ENCODE data around the gene MROH9. TPM values are rescaled to one million over a fixed set of nuclear protein-coding genes. Genes with fewer than 3 reads are reported as not detected.
"Not testable (repeated sequence)": the region's sequence is repeated elsewhere in the genome, so short reads cannot be mapped to it uniquely, and the experiment has no call there.

Gene MROH9
- total RNA-seq, 2 experiments from 2014 or later = not detected

DNA sequence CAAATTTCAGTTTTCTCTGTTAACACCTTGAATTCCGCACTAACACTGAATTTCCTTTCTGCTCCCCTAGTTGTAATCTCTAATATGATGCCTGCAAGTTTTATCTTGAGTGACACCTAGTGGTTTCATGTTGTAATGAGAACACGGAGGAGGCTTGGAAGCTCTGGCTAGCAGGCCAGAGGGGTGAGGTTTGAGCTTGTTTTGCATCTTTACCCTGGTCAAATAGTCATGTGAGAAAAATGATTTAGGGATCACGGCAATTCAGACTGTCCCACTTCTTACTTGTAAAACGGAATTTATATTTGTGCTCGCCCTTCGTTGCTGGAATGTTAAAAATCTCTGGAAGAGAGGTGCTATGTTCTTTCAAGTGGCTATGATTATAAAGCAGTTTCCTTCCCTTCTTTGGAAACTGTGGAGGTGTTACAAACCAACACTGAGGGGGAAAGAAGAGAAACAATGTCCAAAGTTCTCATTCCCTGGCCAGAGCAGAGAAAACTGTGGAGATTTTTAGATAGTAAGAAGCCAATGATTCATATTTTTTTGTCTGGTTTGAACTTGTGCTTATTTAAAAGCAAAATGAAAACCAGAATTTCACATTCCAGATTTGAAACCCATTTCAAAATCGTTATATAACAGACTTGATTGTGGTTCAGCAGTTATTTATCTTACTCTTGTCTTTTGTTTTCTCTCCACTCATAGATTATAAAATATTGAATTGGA, 5.3 kb upstream of the MROH9 start:
- Mint-ChIP-seq H3K27ac (no peak overlapping the region), H3K27me3 (peaks cover 3% of the 10 kb centered on the region), H3K4me3 (no peak overlapping the region), H3K4me1 (no peaks in the 10 kb centered on the region), H3K36me3 (ENCODE audit: low read depth) (no peaks in the 10 kb centered on the region), H3K9me3 (no peaks in the 10 kb centered on the region)
- ChIA-PET CTCF (interaction anchor here (0.8 to 1.4 kb wide), 5 partner anchors 12 to 241 kb away, joined by 3 to 4 read pairs (median 3); no protein-coding TSS in a partner anchor), POLR2A (no interaction called here)
- DNase-seq = peak; percentile 17

GRCh38 chr1:170931650-170932049, 3.7 kb upstream of the MROH9 start:
- Mint-ChIP-seq H3K4me3 (no peak overlapping the region), H3K9me3 (no peaks in the 10 kb centered on the region), H3K27ac (no peak overlapping the region), H3K36me3 (ENCODE audit: low read depth) (no peaks in the 10 kb centered on the region), H3K4me1 (no peaks in the 10 kb centered on the region), H3K27me3 (peaks cover 3% of the 10 kb centered on the region)
- DNase-seq = no peak
- ChIA-PET CTCF (no interaction called here), POLR2A (no interaction called here)

DNA sequence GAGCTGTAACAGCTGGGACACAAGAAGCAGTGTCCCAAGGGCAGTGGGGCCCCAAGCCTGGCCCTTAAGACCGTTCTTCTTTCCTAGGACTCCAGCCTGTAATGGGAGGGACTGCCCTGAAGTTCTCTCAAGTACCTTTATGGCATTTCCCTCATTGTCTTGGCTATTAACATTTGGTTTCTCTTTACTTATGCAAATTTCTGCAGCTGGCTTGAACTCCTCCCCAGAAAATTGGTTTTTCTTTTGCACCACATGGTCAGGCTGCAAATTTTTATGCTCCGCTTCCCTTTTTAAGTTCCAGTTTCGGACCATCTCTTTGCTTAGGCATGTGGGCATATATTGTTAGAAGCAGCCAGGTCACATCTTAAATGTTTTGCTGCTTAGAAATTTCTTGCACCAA, 3.1 kb upstream of the MROH9 start:
- Mint-ChIP-seq H3K4me3 (no peak overlapping the region), H3K9me3 (no peaks in the 10 kb centered on the region), H3K4me1 (no peaks in the 10 kb centered on the region), H3K27ac (no peak overlapping the region), H3K27me3 (peaks cover 3% of the 10 kb centered on the region), H3K36me3 (ENCODE audit: low read depth) (no peaks in the 10 kb centered on the region)
- DNase-seq = no peak
- POLR2A ChIA-PET = no interaction called here
- CTCF ChIA-PET = no interaction called here

DNA sequence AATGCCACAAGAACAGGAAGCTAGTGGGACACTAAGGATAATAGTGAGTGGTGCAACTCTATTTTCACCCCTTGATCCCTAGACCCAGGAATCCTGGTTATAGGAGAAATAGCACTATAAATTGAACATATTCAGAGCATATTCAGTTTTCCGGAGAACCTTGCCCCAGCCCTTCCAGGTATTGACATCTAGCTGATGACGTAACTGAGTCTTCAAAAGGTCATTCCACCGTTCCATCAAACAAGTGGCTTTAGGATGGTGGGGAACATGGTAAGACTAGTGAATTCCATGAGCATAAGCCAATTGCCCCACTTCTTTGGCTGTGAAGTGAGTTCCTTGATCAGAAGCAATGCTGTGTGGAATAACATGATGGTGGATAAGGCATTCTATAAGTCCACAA, 2.9 kb downstream of the MROH9 start:
- ChIA-PET POLR2A (no interaction called here), CTCF (no interaction called here)
- Mint-ChIP-seq H3K9me3 (no peaks in the 10 kb centered on the region), H3K27me3 (peaks cover 4% of the 10 kb centered on the region), H3K36me3 (ENCODE audit: low read depth) (no peaks in the 10 kb centered on the region), H3K27ac (no peak overlapping the region), H3K4me1 (no peaks in the 10 kb centered on the region), H3K4me3 (no peak overlapping the region)
- no peak for DNase-seq

DNA sequence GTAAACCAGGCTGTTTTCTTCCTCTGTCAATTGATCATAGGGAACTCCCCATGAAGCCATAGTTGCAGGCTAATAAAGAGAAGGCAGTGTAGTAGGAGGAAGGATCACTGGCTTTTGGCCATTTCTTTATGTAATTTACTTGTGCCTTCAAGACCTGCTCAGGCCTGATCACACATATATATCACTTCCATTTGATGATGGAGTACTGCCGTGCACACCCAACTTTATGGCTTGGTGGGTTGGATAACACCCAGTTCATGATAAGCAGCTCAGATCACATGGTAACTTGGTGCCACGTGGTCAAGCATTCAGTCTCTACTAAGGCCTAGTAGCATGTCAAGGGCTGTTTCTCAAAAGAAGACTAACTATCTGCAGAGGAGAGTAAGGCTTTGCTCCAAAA, 4.1 kb downstream of the MROH9 start:
- H3K27me3 Mint-ChIP-seq = peaks cover 4% of the 10 kb centered on the region
- no peak overlapping the region for H3K27ac Mint-ChIP-seq
- DNase-seq = no peak
- ChIA-PET CTCF (no interaction called here), POLR2A (no interaction called here)
- H3K36me3 Mint-ChIP-seq (ENCODE audit: low read depth) = no peaks in the 10 kb centered on the region
- H3K4me1 Mint-ChIP-seq = no peaks in the 10 kb centered on the region
- no peak overlapping the region for H3K4me3 Mint-ChIP-seq
- H3K9me3 Mint-ChIP-seq = no peaks in the 10 kb centered on the region

- CTCF ChIA-PET; DNase-seq; H3K9me3 Mint-ChIP-seq; H3K4me1 Mint-ChIP-seq; H3K27me3 Mint-ChIP-seq; H3K4me3 Mint-ChIP-seq; H3K27ac Mint-ChIP-seq; POLR2A ChIA-PET; H3K36me3 Mint-ChIP-seq (ENCODE audit: low read depth): not testable (repeated sequence)
These were observed 16.4 kb downstream of the MROH9 start for GRCh38 chr1:170951744-170952143.

DNA sequence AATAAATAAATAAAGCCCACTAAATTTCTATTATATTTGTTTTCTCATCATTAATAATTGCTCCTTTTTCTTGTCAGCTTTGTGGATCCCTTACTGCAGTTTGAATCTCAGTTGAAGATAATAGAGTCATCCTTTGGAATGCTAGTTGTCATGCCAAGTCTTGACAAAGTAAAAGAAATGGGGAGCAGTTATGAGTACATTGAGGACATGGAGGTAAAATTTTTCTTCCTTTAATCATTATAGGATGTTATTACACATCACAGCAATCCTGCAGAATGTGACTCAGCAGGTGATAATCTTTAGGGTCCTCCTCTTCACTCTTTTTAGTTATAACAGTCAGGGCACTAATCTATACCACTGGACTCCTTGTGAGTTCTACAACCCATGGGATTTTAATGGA, 24.1 kb downstream of the MROH9 start:
- Mint-ChIP-seq H3K4me1 (no peaks in the 10 kb centered on the region), H3K27me3 (peaks cover 4% of the 10 kb centered on the region), H3K9me3 (no peaks in the 10 kb centered on the region), H3K4me3 (no peak overlapping the region), H3K27ac (no peak overlapping the region), H3K36me3 (ENCODE audit: low read depth) (no peaks in the 10 kb centered on the region)
- POLR2A ChIA-PET = no interaction called here
- CTCF ChIA-PET = no interaction called here
- DNase-seq = no peak

DNA sequence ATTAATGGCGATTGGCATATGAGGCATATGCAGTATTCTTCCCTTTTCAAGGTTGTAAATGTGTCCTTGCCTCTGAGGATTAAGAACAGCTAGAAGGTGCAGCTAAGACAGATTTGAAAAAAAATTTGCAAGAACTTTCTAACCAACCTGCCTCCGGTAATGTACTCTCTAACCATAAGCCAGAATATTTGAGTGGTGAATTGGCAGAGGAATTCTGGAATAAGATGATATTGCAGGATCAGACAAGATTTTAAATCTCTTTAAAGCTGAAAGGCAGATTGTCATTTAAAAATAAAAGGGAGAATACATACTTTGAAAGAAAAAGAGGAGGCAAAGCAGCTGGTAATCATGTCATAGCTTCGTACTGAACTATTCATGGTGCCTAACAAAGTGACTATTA, 29.2 kb downstream of the MROH9 start:
- Mint-ChIP-seq H3K4me1 (no peaks in the 10 kb centered on the region), H3K27me3 (peaks cover 6% of the 10 kb centered on the region), H3K36me3 (ENCODE audit: low read depth) (no peaks in the 10 kb centered on the region), H3K27ac (no peak overlapping the region), H3K9me3 (no peaks in the 10 kb centered on the region), H3K4me3 (no peak overlapping the region)
- ChIA-PET CTCF (no interaction called here), POLR2A (no interaction called here)
- DNase-seq = no peak

GRCh38 chr1:170967042-170967910, 31.9 kb downstream of the MROH9 start:
- ChIA-PET POLR2A (no interaction called here), CTCF (interaction anchor here (0.6 to 2.3 kb wide), 4 partner anchors 10 to 799 kb away, joined by 3 to 21 read pairs (median 3); partner anchors contain the start of gene FMO4)
- Mint-ChIP-seq H3K9me3 (no peaks in the 10 kb centered on the region), H3K36me3 (ENCODE audit: low read depth) (no peaks in the 10 kb centered on the region), H3K4me1 (no peaks in the 10 kb centered on the region), H3K27ac (no peak overlapping the region), H3K27me3 (peaks cover 4% of the 10 kb centered on the region), H3K4me3 (no peak overlapping the region)
- no peak for DNase-seq

- Mint-ChIP-seq H3K4me1 (no peaks in the 10 kb centered on the region), H3K27ac (no peak overlapping the region), H3K36me3 (ENCODE audit: low read depth) (no peaks in the 10 kb centered on the region), H3K9me3 (no peaks in the 10 kb centered on the region), H3K4me3 (no peak overlapping the region), H3K27me3 (peaks cover 4% of the 10 kb centered on the region)
- ChIA-PET CTCF (no interaction called here), POLR2A (no interaction called here)
- DNase-seq = no peak
These were observed 34.9 kb downstream of the MROH9 start for GRCh38 chr1:170970256-170970655.

GRCh38 chr1:170978371-170978910, 43.1 kb downstream of the MROH9 start:
- H3K27ac Mint-ChIP-seq = no peak overlapping the region
- ChIA-PET CTCF (no interaction called here), POLR2A (no interaction called here)
- DNase-seq = no peak
- H3K9me3 Mint-ChIP-seq = no peaks in the 10 kb centered on the region
- H3K4me1 Mint-ChIP-seq = no peaks in the 10 kb centered on the region
- H3K36me3 Mint-ChIP-seq (ENCODE audit: low read depth) = no peaks in the 10 kb centered on the region
- H3K4me3 Mint-ChIP-seq = no peak overlapping the region
- H3K27me3 Mint-ChIP-seq = peaks cover 4% of the 10 kb centered on the region

DNA sequence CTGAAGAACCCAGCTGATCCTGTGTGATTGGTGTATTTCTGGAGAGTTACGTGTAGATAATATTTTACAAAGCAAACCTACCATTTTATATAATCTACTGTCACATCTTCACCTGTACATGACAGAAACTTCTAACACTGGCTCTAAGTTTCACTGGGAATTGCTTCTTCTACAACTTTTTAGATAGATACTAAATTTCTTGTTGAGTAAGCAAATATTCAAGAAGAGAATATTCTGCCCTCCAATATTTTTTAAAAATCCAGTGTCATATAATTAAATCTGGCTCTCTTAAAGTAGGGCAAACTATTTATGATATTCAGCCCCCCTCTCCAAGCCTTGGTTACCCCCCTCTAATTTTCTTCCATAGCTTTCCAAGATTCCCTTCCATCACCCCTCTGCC, 50.1 kb downstream of the MROH9 start:
- H3K36me3 Mint-ChIP-seq (ENCODE audit: low read depth) = no peaks in the 10 kb centered on the region
- H3K9me3 Mint-ChIP-seq = no peaks in the 10 kb centered on the region
- no peaks in the 10 kb centered on the region for H3K4me1 Mint-ChIP-seq
- H3K4me3 Mint-ChIP-seq = no peak overlapping the region
- CTCF ChIA-PET = no interaction called here
- no peak for DNase-seq
- H3K27me3 Mint-ChIP-seq = peaks cover 2% of the 10 kb centered on the region
- no peak overlapping the region for H3K27ac Mint-ChIP-seq
- POLR2A ChIA-PET = no interaction called here

DNA sequence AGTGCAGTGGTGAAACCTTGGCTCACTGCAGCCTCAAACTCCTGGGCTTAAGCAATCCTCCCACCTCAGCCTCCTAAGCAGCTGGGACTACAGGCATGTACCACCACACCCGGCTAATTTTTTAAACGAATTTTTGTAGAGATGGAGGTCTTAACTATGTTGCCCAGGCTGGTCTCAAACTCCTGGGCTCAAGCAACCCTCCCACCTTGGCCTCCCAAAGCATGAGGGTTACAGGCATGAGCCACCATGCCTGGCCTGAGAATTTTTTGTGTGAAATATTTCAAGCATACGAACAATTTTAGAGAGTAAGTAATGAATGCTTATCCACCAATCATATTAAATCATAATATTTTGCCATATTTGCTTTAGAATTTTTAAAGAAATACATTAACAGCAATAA, 51.6 kb downstream of the MROH9 start:
- Mint-ChIP-seq H3K27me3 (no peaks in the 10 kb centered on the region), H3K9me3 (no peaks in the 10 kb centered on the region), H3K4me3 (no peak overlapping the region), H3K27ac (no peak overlapping the region), H3K36me3 (ENCODE audit: low read depth) (no peaks in the 10 kb centered on the region), H3K4me1 (no peaks in the 10 kb centered on the region)
- no peak for DNase-seq
- ChIA-PET CTCF (no interaction called here), POLR2A (no interaction called here)

DNA sequence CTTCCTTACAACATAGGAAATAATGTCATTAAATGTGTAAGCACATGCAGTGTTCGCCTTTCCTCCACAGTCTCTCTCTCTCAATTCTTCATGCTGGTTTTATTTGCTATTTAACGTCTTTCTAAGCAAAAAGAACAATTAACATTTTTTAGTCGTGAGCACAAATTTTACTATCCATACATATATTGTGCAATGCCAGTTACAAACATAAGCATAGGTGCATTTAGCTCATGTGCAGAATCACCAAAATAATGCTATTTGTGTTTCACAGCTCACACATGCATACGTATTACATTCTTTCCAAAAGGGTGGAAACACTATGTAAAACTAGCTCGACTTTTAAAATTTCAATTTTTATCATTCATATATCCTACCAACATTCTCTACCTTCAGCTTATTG, 52.1 kb downstream of the MROH9 start:
- H3K27me3 Mint-ChIP-seq = no peaks in the 10 kb centered on the region
- H3K4me1 Mint-ChIP-seq = no peaks in the 10 kb centered on the region
- no peak overlapping the region for H3K4me3 Mint-ChIP-seq
- CTCF ChIA-PET = no interaction called here
- POLR2A ChIA-PET = no interaction called here
- H3K9me3 Mint-ChIP-seq = no peaks in the 10 kb centered on the region
- DNase-seq = no peak
- no peaks in the 10 kb centered on the region for H3K36me3 Mint-ChIP-seq (ENCODE audit: low read depth)
- H3K27ac Mint-ChIP-seq = no peak overlapping the region

Measured in activated CD4-positive, alpha-beta memory T cell treated with anti-CD3 and anti-CD28 coated beads, Interleukin-2, amount 10 ng/mL, durations not matched to agents 7 days and 5 days (primary cell).